Skeletal muscle cell (primary cell): ENCODE results near the gene RAB3IP.
"Not testable (repeated sequence)": the region's sequence is repeated elsewhere in the genome, so short reads cannot be mapped to it uniquely, and the experiment has no call there.

Source experiments
- DNase-seq: peaks from one replicate; pipeline ENCODE4 v3.0.0-alpha.2; 2010; ENCODE audit warnings: low read depth
- H3K4me3 ChIP-seq: 2 replicates; pipeline ENCODE4 v1.5.1; 2011; ENCODE audit warnings: low read depth, mild to moderate bottlenecking, control low read depth, low read length, moderate library complexity

The RAB3IP gene

DNA sequence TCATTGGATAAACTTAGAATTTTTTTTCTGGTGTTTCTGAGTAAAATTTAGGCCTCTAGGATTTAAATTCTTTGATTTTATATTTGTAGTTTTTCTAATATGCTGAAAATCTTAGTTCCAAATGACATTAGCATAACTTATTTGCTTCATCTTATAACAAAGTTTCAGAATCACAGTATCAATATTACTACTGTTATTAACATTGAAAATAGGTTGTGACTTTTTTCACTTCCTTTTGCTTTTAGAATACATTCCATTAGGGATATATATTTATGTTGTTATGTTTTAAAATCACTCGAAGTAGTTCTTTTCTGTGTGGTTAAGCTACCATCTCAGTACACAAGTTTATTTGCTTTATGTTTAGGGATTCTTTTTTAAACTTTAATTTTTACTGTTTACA is 12.8 kb downstream of the RAB3IP start:
- no peak for DNase-seq
- H3K4me3 ChIP-seq, result no peak overlapping the region

DNA sequence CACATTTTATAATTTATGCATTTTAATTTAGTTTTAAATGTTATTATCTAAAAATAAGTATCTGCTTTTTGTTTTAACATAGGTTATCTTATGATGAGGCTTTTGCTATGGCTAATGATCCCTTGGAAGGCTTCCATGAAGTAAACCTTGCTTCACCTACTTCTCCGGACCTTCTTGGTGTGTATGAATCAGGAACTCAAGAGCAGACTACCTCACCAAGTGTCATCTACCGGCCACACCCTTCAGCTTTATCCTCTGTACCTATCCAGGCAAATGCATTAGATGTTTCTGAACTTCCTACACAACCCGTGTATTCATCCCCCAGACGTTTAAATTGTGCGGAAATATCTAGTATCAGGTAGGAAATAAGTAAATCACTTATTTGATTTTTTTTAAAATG is 16.6 kb downstream of the RAB3IP start:
- H3K4me3 ChIP-seq, result no peak overlapping the region
- DNase-seq, result no peak

DNA sequence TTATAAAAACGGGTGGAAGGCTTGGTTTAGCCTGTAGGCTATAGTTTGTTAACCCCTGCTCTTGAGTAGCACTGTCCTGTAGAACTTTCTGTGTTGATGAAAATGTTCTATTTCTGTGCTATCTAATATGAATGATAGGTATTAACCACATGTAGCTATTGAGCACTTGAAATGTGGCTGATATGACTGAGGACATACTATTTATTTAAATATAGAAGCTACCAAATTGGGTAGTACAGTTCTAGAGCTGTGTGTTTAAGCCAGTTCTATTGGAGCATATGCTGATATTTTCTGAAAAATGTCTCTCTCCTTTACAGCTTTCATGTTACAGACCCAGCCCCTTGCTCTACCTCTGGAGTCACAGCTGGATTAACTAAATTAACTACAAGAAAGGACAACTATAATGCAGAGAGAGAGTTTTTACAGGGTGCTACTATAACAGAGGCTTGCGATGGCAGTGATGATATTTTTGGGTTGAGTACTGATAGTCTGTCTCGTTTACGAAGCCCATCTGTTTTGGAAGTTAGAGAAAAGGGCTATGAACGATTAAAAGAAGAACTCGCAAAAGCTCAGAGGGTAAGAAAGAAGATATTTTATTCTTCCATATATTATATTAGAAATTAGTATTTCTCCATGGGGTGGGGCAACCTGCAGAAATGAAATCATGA is 17.6 kb downstream of the RAB3IP start:
- H3K4me3 ChIP-seq, result no peak overlapping the region
- no peak for DNase-seq

DNA sequence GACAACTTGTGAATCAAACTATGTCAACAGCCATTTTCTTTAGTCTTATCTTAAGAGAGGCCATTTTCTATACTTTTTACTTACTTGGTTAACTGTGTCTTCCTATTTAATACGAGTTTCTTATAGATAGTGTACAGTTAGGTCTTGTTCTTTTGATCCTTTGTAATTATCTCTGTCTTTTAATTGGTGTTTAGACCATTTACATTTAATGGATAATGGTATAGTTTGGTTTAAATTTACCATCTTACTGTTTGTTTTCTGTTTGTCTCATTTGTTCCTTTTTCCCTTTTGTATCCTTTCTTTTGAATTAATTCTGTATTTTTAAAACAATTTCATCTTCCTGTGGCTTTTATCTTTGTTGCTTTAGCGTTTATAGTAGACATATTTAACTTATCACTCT is 19.4 kb downstream of the RAB3IP start:
- no peak overlapping the region for H3K4me3 ChIP-seq
- no peak for DNase-seq

DNA sequence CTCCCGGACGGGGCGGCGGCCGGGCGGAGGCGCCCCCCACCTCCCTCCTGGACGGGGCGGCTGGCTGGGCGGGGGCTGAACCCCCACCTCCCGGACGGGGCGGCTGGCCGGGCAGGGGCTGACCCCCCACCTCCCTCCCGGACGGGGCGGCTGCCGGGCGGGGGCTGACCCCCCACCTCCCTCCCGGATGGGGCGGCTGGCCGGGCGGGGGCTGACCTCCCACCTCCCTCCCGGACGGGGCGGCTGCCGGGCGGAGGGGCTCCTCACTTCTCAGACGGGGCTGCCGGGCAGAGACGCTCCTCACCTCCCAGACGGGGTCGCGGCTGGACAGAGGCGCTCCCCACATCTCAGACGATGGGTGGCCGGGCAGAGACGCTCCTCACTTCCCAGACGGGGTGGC is 20.9 kb downstream of the RAB3IP start:
- DNase-seq, H3K4me3 ChIP-seq: not testable (repeated sequence)

DNA sequence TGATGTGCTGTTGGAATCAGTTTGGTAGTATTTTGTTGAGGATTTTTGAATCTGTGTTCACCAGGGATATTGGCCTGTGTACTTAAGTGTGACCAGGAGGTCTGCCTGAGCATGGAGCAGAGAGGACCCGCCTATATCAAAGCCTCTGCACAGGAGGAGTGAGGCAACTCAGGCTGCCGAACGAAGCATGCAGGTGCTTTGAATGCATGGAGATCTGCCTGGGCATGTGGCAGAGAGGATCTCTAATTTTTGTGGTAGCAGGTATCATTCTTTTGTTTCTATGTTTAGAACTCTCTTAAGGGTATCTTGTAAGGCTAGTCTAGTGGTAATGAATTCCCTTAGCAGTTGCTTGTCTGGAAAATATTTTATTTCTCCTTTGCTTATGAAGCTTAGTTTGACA is 26.9 kb downstream of the RAB3IP start:
- no peak for DNase-seq
- H3K4me3 ChIP-seq, result no peak overlapping the region

DNA sequence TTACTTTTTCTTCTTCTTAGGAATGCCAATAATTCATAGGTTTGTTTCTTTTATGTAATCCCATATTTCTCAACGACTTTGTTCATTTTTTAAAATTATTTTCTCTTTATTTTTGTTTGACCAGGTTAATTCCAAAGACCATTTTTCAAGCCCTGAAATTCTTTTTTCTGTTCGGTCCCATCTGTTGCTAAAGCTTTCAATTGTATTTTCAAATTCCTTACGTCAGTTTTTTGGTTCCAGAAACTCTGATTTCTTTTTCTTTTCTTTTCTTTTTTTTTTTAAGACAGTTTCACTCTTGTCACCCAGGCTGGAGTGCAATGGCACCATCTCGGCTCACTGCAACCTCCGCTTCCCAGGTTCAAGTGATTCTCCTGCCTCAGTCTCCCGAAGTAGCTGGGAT is 27.6 kb downstream of the RAB3IP start:
- DNase-seq, result no peak
- H3K4me3 ChIP-seq, result no peak overlapping the region

DNA sequence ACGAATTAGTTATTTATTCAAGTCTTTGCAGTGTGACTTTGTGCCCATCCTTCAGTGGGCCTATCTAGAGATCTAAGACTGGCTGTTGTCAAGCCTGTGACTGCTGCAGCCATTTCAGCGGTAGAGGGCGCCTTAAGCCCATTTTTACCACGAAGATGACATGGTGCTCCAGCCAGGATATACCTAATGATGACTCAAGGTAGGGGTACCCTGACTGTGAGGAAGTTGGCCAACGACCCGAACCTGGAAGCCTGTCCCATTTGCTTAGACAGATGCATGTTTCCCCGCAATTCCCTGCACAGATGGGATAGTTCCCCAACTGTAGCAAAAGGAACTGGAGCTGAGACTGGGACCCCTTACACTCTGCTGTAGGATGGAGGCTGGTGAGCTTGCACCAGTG is 41.3 kb downstream of the RAB3IP start:
- peak; percentile 0 for DNase-seq
- H3K4me3 ChIP-seq, result no peak overlapping the region

DNA sequence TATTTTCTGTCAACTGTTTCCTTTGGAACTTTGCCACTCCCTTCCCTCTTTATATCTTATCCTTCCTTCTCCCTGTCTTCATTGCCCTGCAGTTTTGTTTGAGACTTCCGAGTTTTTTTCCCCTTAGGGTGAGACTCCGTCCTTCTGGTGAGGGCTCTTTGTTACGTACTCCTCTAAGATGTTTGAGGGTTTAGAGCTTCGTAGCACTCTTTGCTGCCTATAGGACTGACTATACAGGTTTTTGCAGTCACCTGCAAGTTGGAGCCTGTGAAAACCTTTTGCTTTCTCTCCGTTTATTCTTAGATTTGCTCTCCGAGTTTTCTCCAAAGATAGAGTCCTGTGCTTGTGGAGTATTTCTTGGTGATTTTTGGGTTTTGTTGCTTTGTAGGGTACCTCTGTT is 44.7 kb downstream of the RAB3IP start:
- DNase-seq, result no peak
- H3K4me3 ChIP-seq, result no peak overlapping the region

DNA sequence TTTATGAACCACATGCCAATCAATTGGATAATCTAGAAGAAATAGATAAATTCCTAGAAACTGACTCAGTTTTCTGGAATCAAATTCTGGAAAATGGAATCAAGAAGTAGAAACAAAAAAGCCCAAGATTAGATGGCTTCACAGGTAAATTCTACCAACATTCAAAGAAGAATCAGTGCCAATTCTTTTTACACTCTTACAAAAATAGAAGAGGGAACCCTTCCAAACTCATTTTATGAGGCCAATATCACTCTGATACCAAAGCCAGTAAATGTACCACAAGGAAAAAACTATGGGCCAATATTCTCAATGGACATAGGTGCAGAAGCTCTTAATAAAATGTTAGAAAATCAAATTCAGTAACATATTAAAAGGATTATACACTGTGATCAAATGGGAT is 50.7 kb downstream of the RAB3IP start:
- no peak for DNase-seq
- no peak overlapping the region for H3K4me3 ChIP-seq

DNA sequence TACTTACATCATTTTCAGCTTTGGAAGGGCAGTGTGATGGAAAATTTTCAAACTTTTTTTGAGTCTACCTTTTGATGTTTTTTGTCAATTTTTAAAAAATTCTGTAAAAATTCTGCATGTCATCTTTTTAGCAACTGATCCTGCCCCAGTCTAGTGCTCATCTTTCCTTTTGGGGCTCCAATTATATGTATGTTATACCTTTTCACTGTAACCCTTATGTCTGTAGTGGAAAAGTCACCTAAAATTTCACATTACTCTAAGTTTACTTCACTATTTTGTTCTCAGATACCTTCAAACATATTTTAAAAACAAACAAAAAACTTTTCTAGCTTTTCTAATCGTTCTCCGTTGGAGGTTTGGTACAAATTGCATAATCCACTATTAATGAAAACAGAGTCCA is 53.9 kb downstream of the RAB3IP start:
- no peak overlapping the region for H3K4me3 ChIP-seq
- DNase-seq, result no peak

DNA sequence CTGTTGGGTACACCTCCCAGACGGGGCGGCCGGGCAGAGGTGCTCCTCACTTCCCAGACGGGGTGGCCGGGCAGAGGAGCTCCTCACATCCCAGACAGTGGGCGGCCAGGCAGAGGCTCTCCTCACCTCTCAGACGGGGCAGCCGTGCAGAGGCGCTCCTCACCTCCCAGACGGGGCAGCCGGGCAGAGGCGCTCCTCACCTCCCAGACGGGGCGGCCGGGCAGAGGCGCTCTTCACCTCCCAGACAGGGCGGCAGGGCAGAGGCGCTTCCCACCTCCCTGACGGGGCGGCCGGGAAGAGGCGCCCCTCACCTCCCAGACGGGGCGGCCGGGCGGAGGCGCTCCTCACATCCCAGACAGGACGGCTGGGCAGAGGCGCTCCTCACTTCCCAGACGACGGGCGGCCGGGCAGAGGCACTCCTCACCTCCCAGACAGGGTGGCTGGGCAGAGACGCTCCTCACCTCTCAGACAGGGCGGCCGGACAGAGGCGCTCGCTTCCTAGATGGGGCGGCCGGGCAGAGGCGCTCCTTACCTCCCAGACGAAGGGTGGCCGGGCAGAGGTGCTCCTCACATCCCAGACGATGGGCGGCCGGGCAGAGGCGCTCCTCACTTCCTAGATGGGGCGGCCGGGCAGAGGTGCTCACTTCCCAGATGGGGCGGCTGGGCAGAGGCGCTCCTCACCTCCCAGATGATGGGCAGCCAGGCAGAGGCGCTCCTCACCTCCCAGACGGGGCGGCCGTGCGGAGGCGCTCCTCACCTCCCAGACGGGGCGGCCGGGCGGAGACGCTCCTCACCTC is 68.6 kb downstream of the RAB3IP start:
- DNase-seq, H3K4me3 ChIP-seq: not testable (repeated sequence)

DNA sequence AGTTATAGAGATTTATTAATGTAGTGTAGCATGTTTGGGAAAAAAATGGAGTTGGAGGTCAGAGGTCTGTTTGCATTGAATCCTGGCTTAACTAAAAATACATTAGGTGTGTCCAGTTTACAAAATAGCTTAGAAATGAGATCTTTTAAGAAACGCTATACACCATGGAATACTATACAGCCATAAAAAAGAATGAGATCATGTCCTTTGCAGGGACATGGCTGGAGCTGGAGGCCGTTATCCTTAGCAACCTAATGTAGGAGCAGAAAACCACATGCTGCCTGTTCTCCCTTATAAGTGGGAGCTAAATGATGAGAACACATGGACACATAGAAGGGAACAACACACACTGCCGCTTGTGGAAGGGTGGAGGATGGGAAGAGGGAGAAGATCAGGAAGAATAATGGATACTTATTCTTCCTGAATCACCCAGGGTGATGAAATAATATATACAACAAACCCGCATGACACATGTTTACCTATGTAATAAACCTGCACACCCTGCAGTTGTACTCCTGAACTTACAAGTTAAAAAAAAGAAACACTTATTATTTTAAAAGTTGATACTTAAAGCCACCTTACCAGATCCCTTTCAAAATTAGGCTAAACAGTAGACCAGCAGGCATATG is 72.3 kb downstream of the RAB3IP start:
- no peak for DNase-seq
- H3K4me3 ChIP-seq, result no peak overlapping the region

DNA sequence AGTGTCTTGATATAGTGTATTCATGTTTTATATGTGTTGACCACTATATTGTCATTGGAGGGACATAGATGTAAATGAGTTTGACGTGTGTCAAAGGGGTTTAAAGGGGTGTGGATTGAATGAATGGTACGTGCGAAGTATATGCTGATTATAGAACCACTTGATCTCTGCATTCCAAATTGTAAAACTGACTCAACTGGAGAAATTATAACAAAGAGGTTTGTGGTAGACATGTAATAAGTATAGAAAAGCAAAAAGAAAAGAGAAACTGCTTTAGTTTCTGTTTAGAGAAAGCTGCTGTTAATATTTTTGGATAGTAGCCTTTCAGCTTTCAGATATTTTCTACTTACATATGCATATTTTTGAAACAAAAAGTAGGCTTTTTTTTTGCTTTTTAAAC is 77.4 kb downstream of the RAB3IP start:
- no peak overlapping the region for H3K4me3 ChIP-seq
- DNase-seq, result no peak

DNA sequence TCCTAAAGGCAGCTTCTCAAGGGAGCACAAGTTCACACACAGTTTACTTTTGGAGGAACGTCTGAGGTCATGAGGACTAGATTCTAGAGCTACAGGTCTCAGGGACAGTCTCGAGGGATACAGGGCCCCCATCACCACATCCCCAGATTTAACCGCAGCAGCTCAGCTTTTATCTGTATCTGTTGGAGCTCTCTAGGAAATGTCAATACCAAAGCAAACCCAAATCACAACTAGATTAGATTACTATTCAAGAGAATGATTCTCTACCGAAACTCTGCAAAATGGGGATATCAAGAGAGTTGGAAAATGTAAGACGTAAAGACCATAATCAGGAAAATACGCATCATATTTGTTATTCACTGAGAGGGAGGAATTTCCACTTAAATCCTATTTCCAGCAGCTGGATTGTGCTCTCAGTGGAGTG is 82.4 kb downstream of the RAB3IP start:
- no peak overlapping the region for H3K4me3 ChIP-seq
- DNase-seq, result no peak

DNA sequence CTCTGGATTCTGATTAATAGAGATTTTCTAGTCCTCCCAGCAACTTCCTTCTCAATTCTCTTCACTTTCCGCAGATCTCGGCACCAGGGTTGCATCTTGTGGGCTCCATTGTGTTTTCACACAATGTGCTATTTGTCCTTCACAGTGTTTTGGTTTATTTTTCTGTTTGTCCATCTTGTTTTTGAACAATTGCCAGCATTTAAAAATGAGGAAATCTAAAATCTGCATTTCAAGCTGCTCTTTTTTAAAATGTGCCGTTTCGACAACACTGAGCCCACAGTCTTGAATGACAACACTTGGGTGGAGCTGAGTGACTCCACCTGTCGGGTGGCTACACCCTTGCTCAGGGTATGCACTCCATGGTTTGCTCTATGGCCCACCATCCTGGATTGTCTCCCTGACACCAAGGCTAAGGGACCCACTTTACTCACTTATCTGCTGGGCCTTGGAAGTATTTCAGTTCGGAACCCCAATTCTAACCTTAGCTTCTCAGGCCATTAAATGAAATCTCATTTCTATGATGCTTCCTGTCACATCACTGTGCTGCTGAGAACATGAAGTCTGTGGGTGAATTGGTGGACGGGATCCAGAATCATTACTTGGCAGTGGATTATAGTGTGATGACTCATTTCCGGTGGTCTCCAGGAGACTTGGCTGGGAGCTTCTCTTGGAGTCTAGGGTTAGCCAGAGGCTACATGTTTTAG is 82.9 kb downstream of the RAB3IP start:
- DNase-seq, result peak; percentile 69
- H3K4me3 ChIP-seq, result no peak overlapping the region

DNA sequence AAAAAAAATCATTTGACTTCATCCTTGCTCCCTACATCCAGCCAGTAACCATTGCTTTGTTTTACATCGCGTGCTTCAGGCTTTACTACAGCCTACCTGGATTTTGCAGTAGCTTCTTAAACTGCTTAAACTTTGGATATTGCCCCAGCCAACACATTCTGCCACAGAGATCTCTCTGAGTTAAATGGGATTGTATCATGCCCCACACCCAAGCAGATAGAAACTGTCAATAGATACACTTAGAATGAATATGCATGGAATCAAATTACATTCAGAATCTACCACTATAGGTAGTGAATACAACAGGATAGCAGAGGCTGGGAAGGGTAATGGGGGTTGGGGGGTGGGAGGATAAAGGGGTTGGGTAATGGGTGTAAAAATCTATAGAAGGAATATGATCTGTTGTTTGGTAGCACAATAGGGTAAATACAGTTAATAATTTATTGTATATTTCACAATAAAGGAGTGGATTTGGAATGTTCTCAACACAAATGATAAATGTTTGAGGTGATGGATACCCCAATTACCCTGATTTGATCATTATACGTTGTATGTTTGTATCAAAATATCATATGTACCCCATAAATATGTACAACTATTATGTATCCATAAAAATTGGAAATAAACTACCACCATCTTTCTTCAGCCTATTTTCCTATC is 83.7 kb downstream of the RAB3IP start:
- H3K4me3 ChIP-seq, result no peak overlapping the region
- DNase-seq, result no peak

DNA sequence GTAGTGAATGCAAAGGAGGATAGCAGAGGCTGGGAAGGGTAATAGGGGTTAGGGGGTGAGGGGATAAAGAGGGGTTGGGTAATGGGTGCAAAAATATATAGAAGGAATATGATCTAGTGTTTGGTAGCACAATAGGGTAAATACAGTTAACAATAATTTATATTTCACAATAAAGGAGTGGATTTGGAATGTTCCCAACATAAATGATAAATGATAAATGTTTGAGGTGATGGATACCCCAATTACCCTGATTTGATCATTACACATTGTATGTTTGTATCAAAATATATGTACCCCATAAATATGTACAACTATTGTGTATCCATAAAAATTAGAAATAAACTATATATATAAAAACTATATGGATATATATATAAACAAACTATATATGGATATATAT is 85.4 kb downstream of the RAB3IP start:
- no peak for DNase-seq
- no peak overlapping the region for H3K4me3 ChIP-seq

DNA sequence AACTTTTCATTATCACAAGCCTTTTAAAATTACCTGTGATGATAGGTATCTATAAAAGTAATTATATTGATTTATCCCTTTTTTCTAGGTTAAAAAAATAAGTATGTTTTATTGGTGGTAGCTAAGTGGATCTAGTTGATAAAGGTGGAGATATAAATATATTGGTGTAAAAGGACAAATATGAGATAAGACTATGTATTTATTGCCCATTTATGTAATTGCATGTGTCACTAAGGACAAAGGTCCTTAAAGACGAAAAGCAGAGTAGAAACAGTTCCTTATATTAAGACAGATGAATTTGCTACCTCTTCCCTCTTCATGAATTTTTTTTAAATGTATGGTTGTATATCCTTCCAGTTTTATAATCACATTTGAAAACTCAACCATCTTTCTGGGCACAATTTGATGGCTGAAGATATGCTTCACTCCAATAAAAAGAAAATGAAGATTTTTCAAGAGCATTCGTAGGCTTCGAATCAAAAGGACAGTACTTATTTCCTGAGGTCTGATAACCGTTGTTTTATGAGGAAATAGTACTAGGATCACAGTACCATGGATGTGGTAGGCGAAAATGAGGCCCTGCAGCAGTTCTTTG is 86.4 kb downstream of the RAB3IP start, which contains the start of gene MYRFL:
Gene MYRFL (plus strand): TSS at position 262 of the 595 bp plus-strand sequence. CDS start 291 bp downstream, at position 553.
- DNase-seq, result no peak
- H3K4me3 ChIP-seq, result no peak within 1 kb of the TSS
